NOMO-1 treated with DMSO at 0.1 percent for 48 hours (cell line): ENCODE measurements around the gene IL17RB.

ENCODE experiments used
- DNase-seq: peaks from one replicate; lab custom pipeline; 2025; ENCODE audit not compliant: unreplicated experiment; lab: John Stamatoyannopoulos, UW

IL17RB gene

DNA sequence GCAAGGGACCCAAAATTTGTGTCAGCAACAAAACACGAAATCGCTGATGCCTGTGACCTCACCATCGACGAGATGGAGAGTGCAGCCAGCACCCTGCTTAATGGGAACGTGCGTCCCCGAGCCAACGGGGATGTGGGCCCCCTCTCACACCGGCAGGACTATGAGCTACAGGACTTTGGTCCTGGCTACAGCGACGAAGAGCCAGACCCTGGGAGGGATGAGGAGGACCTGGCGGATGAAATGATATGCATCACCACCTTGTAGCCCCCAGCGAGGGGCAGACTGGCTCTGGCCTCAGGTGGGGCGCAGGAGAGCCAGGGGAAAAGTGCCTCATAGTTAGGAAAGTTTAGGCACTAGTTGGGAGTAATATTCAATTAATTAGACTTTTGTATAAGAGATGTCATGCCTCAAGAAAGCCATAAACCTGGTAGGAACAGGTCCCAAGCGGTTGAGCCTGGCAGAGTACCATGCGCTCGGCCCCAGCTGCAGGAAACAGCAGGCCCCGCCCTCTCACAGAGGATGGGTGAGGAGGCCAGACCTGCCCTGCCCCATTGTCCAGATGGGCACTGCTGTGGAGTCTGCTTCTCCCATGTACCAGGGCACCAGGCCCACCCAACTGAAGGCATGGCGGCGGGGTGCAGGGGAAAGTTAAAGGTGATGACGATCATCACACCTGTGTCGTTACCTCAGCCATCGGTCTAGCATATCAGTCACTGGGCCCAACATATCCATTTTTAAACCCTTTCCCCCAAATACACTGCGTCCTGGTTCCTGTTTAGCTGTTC, 35.0 kb upstream of the IL17RB start:
- no peak for DNase-seq

GRCh38 chr3:53812434-53812833, 33.9 kb upstream of the IL17RB start:
- DNase-seq = no peak

- DNase-seq = no peak
Observed at GRCh38 chr3:53813229-53813628, 33.1 kb upstream of the IL17RB start.

GRCh38 chr3:53813876-53814275, 32.5 kb upstream of the IL17RB start:
- no peak for DNase-seq

- no peak for DNase-seq
Observed at GRCh38 chr3:53815067-53815466, 31.3 kb upstream of the IL17RB start.

DNA sequence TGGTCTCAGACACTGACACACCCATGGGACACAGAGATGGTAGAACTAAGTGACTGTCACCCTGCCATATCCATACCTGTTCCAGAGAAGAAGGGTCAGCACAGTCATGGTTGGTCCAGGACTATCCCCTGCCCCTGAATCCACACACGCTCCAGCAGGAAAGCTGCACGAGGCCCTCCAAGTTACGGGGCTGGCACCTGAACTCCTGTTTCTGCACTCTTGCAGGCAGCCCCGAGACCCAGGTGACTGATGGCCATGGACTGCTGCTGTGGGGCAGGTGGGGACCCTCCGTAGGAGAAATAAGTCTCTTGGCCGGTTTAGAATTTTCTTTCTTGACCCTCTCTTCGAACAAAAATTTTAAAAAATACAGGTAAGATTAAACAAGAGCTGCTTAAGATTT, 30.7 kb upstream of the IL17RB start:
- DNase-seq = no peak

DNA sequence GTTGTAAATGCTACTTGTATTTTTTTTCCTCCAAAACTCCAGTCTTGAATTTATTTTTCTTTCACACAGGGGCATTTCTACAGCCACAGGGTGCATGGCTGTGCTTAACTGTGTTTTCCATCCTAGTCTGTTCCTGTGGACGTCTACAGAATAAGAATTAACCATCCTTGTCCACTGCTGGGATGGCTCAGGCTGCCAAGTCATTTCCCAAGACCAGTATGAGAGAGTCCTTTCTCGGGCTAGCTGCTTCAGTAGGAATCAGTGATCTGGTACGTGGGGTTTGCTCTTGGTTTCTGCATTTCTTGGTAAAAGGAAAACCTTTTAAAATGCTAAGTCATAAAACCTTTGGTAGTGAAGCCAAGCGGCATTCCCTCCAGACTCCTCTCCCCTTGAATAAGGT, 29.9 kb upstream of the IL17RB start:
- no peak for DNase-seq

GRCh38 chr3:53817211-53817610, 29.2 kb upstream of the IL17RB start:
- DNase-seq = no peak

DNA sequence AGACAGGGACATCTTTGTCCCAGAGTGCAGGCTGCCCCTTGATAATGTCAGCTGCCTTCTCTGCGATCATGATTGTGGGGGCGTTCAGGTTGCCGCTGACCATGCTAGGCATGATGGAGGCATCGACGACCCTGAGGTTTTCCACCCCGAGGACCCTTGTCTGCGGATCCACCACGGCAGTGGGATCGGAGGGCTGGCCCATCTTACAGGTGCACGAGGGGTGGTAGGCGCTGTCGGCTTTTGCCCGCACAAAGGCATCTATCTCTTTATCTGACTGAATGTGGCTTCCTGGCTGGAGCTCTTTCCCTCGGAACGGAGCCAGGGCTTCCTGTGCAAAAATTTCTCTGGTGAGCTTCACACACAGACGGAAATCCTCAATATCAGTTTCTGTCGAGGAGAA, 28.6 kb upstream of the IL17RB start:
- DNase-seq = no peak

DNA sequence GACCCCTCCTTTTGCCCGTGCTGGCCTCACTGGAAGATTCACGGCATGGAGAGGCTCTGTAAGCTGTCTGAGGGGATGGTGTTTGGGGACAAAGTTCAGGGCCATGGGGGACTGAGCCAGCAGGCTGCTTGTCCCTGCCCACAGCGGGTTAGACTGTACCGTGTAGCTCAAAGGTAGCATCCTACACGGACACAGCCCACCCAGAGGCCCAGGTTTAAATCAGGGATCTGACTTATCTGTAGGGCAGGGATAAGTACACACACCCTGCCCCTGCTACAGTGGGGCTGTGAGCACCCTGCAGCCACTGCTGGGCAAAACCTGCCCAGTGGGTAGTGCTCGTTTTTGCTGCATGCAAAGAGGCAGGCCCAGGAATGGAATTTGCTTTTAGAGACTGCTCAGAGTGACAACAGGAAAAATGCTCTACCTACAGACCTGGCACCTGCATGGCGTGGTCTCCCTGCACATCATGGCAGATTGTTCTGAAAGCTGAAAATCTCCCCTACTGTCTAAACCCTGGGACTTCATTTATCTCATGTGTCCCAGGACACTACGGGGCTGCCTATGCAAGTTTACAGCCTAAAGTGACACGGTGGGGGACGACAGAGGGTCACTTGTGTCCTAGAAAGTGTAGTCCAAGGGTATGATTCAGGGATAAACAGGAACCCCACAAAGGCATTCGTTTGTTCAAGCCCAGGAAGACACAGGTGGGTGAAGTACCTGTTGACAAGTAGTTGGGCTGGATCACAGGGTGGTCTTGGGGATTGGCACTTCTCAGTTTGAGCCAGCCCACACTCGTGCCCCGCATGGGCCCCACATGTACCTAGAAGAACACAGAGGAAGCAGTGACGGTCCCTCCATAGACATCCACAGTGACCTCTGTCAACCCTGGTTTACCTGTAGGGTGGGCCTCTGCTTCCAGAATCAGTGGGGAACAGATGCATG, 27.9 kb upstream of the IL17RB start:
- no peak for DNase-seq

DNA sequence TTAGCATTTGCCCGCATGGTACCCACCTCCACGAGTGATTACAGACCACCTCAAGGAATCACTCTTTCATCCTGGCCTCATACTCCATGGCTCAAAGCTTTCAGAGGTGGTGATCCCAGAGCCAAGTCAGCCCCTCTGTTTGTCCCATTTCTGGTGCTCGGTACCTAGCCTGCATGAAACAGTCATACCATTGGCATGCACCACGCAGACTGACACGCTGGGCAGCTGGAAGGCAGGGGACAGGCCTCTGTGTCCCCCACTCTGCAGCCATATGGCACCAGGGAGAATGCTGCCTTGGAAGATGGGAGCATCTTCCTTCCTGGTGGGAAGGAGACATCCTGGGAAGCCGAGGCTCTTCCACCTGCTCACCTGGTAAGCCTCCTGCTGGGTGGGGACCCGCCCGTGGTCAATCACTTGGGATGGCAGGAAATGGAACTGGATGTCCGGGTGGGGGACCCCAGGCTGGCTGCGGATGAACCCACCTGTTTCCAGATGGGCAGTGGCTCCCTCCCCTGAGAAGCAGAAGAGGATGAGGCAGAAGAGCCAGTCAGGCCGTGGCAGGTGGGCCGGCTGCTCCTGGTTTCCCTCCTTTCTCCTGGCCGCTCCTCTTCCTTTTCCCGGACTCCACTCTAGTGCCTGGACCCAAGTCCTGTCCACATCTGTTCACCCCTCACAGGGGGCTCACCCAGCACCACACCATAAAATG, 27.1 kb upstream of the IL17RB start:
- DNase-seq = no peak

- DNase-seq = no peak
Observed at GRCh38 chr3:53820084-53820483, 26.3 kb upstream of the IL17RB start.

GRCh38 chr3:53820756-53821580, 25.4 kb upstream of the IL17RB start:
- DNase-seq = no peak

GRCh38 chr3:53821631-53822121, 24.7 kb upstream of the IL17RB start:
- no peak for DNase-seq

GRCh38 chr3:53822331-53822741, 24.0 kb upstream of the IL17RB start:
- DNase-seq = no peak

GRCh38 chr3:53823026-53823955, 23.1 kb upstream of the IL17RB start:
- no peak for DNase-seq

GRCh38 chr3:53823956-53824657, 22.3 kb upstream of the IL17RB start:
- DNase-seq = no peak

DNA sequence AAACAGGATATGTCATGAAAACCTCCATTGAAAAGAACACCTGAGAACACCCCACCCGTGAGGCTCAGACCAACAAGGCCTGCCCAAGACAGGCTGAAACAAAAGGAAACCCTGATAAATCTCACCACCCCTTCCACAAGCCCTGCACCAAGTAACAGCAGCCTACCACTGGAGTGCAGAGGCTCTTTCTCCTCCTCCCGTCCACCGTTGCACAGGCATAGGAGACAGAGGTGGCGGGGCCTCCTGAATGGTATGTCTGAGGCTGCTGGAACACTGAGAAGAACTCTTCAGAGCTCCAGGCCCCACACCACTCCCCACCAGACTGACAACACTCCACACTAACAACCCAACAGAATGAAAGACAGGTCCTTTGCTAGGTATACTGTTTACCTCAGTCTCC, 21.6 kb upstream of the IL17RB start:
- DNase-seq = no peak

- DNase-seq = no peak
Observed at GRCh38 chr3:53826048-53826447, 20.3 kb upstream of the IL17RB start.
